A549 treated with ZK216348 at 1 μM for 4 hours (cell line): Measurements from ENCODE around the gene ARHGEF7. TPM values are rescaled to one million over a fixed set of nuclear protein-coding genes. Genes with fewer than 3 reads are reported as not detected.

Experiments
- total RNA-seq: library from RNA; stranded (reverse); fragments of 200-300 nt; extraction: Qiagen RNA extraction; gene quantifications from 5 replicates; pipeline ENCODE4 v1.2.3, GENCODE V29; 2022; ENCODE audit warnings: low read depth

Gene ARHGEF7, protein sequence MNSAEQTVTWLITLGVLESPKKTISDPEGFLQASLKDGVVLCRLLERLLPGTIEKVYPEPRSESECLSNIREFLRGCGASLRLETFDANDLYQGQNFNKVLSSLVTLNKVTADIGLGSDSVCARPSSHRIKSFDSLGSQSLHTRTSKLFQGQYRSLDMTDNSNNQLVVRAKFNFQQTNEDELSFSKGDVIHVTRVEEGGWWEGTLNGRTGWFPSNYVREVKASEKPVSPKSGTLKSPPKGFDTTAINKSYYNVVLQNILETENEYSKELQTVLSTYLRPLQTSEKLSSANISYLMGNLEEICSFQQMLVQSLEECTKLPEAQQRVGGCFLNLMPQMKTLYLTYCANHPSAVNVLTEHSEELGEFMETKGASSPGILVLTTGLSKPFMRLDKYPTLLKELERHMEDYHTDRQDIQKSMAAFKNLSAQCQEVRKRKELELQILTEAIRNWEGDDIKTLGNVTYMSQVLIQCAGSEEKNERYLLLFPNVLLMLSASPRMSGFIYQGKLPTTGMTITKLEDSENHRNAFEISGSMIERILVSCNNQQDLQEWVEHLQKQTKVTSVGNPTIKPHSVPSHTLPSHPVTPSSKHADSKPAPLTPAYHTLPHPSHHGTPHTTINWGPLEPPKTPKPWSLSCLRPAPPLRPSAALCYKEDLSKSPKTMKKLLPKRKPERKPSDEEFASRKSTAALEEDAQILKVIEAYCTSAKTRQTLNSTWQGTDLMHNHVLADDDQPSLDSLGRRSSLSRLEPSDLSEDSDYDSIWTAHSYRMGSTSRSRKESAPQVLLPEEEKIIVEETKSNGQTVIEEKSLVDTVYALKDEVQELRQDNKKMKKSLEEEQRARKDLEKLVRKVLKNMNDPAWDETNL
- total RNA-seq = 17.4 to 22.3 TPM (median 20.5 TPM) in 5 replicates

GRCh38 chr13:111115061-111115964 lies at the start of gene ARHGEF7:
TSS of gene ARHGEF7 (plus strand) at chr13:111115310. CDS start at chr13:111115527, 217 bp downstream.

DNA sequence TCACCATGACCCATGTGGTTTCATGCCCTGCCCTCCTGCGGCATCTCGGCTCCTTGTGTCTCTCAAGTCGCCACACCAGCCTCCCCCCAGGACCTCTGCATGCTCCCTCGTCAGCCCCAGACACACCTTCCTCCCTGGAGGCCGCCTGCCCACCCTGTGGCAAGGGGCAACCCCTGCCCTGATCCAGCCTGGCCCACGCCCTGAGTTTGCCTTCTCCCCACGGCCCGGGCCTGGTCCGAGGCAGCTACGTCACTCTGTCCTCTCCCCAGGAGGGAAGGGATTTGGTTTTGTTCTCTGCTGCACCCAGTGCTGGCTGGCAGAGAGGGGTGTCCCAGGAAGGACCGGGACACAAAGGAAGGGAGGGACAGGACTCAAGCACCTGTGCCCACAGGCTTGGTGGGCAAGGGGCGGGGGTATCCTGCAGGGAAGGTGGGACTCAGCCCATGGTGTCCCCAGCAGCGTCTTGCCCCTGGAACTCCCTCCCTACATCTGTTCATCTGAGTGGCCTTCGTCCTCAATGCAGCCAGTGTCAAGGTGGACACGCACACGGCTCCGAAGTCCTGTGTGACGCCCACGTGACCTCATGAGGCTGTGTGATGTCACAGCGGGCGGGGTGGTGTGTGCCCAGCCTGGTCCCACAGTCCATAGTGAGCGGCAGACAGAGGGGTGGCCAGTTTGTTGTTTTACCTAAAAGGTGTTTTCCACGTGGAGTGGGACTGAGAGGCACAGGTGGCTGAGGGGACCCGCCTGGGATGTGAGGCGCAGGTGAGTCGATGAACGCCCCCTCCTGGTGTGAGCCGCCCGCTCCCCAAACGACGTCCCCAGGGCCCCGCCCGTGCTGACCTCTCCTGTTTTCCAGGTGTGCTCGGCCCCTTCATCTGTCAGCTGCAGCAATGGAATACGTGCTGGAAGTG lies 205.1 kb downstream of the ARHGEF7 start, which contains the start of gene TEX29:
Gene TEX29 (plus strand): TSS at position 645 of the 914 bp plus-strand sequence. CDS start 249 bp downstream, at position 894.

Other genes with a start within 250 kb of the ARHGEF7 start
- 37.9 to 43.8 TPM (median 42.6 TPM) in 5 replicates for gene ANKRD10, start 200.2 kb upstream of the ARHGEF7 start, total RNA-seq
- gene TEX29, start 205.3 kb downstream of the ARHGEF7 start, total RNA-seq = 0.39 TPM in 1 of 5 replicates, not detected in the others